Ectodermal cell (in vitro differentiated cells): Measurements from ENCODE around the gene RFPL2.
"Not testable (repeated sequence)": the region's sequence is repeated elsewhere in the genome, so short reads cannot be mapped to it uniquely, and the experiment has no call there.

Experiments
- H3K27ac ChIP-seq: 2 replicates; pipeline ENCODE4 v1.7.0; 2013; ENCODE audit warnings: mild to moderate bottlenecking, low read depth, low read length; ENCODE audit not compliant: insufficient read depth, poor library complexity, severe bottlenecking
- H3K27me3 ChIP-seq: 2 replicates; pipeline ENCODE4 v1.7.0; 2013; ENCODE audit warnings: mild to moderate bottlenecking, low read length; ENCODE audit not compliant: insufficient read depth, control insufficient read depth, poor library complexity, severe bottlenecking
- H3K36me3 ChIP-seq: one replicate; pipeline ENCODE4 v1.7.0; 2013; ENCODE audit warnings: low read length; ENCODE audit not compliant: control insufficient read depth, insufficient read depth
- H3K4me1 ChIP-seq: one replicate; pipeline ENCODE4 v1.7.0; 2013; ENCODE audit warnings: low read length; ENCODE audit not compliant: control insufficient read depth, insufficient read depth
- H3K4me3 ChIP-seq: 2 replicates; pipeline ENCODE4 v1.7.0; 2013; ENCODE audit warnings: low read depth, low read length, control low read depth; ENCODE audit not compliant: insufficient read depth
- H3K9me3 ChIP-seq: 2 replicates; pipeline ENCODE4 v1.7.0; 2013; ENCODE audit warnings: mild to moderate bottlenecking, low read length, moderate library complexity; ENCODE audit not compliant: control insufficient read depth
- WGBS, 2 experiments: methylation state at CpG; one replicate each; pipeline ENCODE4 v1.1.7; 2013; ENCODE audit warnings: missing lambda C conversion rate in 2 of 2; 5-methylcytosine and 5-hydroxymethylcytosine counted together

The RFPL2 gene

GRCh38 chr22:32165681-32166080 is 39.2 kb downstream of the RFPL2 start:
- Histone ChIP-seq H3K9me3 (no peaks in the 10 kb centered on the region), H3K27ac (no peak overlapping the region), H3K36me3 (no peaks in the 10 kb centered on the region), H3K4me1 (no peaks in the 10 kb centered on the region), H3K4me3 (no peak overlapping the region), H3K27me3 (no peaks in the 10 kb centered on the region)
- WGBS, 2 experiments = 85 to 90% methylated on average over 6 of the region's 6 CpGs

DNA sequence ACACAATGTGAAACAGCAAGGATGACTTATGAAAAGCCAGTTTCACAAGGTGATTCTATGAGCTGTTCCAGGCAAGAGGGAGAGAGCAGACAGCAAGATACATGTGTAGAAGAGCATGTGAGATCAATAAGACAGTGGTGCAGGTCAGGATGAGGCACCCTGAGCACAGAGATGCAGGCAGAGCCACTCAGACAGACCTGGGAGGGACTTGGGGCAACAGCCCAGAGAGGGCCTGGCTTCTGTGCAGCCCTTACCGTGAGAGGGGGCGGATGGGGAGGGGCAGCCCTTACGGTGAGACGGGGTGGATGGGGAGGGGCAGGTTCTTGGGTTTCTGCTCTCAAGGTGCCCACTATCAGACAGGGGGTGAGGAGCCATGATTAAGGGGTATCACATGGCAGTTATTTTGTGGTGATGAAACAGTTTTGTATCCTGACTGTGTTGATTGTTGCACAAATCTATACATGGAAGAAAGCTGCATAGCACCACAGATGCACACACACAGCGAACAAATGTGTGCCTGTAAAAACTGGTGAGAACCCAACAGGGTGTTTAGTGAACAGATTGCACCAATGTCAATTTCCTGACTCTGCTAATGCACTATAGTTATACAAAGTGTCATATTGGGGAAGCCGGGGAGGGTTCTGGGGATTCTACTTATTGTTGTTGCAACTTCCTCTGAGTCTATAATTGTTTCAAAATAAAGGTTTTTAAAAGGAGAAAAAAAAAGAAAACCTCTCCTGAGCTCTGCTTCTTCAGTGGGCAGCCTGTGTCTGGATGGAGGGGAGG is 40.6 kb downstream of the RFPL2 start:
- Histone ChIP-seq H3K27me3 (no peaks in the 10 kb centered on the region), H3K27ac (no peak overlapping the region), H3K9me3 (no peaks in the 10 kb centered on the region), H3K36me3 (no peaks in the 10 kb centered on the region), H3K4me3 (no peak overlapping the region), H3K4me1 (no peaks in the 10 kb centered on the region)
- 65 to 72% methylated on average over 6 of the region's 6 CpGs for WGBS, 2 experiments

- H3K36me3 ChIP-seq, H3K4me1 ChIP-seq, H3K4me3 ChIP-seq, H3K9me3 ChIP-seq, H3K27me3 ChIP-seq, H3K27ac ChIP-seq: not testable (repeated sequence)
- 86 to 94% methylated on average over 5 of the region's 5 CpGs for WGBS, 2 experiments
Measured at GRCh38 chr22:32160411-32160810, 44.5 kb downstream of the RFPL2 start.

DNA sequence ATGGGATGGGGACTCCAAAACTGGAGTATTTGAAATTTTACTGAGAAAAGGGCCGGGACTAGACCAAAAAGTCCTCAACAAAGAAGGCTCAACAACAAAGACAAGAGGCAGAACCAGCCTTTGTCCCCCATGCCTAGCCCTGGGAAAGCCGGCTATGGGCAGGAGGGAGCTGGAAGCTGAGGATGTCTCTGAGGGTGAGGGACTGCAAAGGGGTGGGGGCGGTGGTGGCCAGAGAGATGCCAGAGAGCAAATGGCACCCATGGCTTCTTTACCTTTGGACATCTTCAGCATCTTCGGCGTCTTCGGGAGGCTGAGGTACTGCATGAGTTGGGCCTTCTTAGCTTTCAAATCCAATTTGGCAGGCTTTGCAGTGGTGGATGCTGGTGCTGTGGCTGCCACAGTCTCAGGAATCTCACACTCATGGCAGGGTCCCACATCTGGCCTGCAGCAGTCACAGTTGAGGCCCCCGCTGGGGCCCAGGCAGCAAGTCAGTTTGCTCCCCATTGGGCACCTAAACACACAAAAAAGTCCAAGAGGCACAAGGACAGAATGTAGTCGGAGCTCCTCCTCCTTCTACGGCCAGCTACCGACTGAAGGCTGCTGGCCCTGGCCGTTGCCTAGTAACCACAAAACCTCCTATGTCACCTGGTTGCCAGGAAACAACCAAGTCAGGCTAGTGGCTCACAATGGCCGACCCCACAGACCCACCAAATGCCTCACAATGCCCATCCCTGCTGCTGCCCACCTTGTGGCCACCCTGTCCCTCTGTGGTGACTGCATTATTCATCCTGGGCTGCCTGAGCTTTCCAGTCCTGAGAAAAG is 46.0 kb downstream of the RFPL2 start, which contains the start of gene C22orf42:
Gene C22orf42 (minus strand): TSS at position 592 of the 822 bp plus-strand sequence. CDS start 88 bp downstream, at position 504.
- Histone ChIP-seq H3K27me3 (no peaks in the 10 kb centered on the region), H3K9me3 (no peaks in the 10 kb centered on the region), H3K36me3 (no peaks in the 10 kb centered on the region), H3K27ac (no peak within 1 kb of the TSS), H3K4me1 (peaks cover 5% of the 10 kb centered on the region), H3K4me3 (no peak within 1 kb of the TSS)
- WGBS, 2 experiments = 79 to 82% methylated on average over 12 of the region's 12 CpGs

DNA sequence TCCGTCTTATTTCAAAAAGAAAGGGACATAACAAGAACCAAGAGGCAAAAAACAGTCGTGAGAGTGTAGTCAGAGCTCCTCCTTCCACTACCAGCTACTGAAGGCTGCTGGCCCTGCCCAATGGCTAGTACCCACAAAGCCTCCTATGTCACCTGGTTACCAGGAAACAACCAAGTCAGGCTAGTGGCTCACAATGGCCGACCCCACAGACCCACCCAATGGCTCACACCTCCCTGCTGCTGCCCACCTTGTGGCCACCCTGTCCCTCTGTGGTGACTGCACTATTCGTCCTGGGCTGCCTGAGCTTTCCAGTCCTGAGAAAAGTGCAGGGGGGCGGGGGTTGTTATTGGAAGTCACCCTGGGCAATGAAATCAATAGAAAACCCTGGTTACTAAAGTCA is 47.2 kb downstream of the RFPL2 start:
- H3K4me3 ChIP-seq, H3K36me3 ChIP-seq, H3K9me3 ChIP-seq, H3K4me1 ChIP-seq, H3K27me3 ChIP-seq, H3K27ac ChIP-seq: not testable (repeated sequence)
- 91 to 96% methylated on average over 2 to 3 of the region's 5 CpGs for WGBS, 2 experiments

DNA sequence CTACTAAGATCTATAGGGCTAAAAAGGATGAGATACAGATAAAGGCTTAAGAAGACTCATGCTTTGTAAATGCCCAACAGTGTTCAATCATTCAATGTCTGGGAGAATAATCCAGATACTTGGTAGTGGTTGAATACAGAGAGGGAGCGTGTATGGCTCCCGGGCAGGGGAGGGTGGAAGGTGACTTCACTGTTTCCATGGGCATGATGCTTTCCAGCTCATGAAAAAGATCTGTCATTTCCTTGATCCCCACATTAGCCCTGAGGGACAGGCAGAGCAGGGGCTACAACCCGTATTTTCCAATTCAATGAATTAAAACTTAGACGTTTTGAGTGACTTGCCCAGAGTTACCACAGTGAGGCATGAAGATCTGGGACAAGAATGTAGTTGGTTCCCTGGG is 50.1 kb downstream of the RFPL2 start:
- not testable (repeated sequence) for H3K4me1 ChIP-seq, H3K9me3 ChIP-seq, H3K36me3 ChIP-seq, H3K27ac ChIP-seq, H3K27me3 ChIP-seq, H3K4me3 ChIP-seq
- 85 to 89% methylated on average over 4 of the region's 4 CpGs for WGBS, 2 experiments

- H3K27me3 ChIP-seq, H3K36me3 ChIP-seq, H3K27ac ChIP-seq, H3K4me1 ChIP-seq, H3K4me3 ChIP-seq, H3K9me3 ChIP-seq: not testable (repeated sequence)
- 84 to 85% methylated on average over 6 of the region's 6 CpGs for WGBS, 2 experiments
Measured at GRCh38 chr22:32151641-32152040, 53.2 kb downstream of the RFPL2 start.

- H3K36me3 ChIP-seq, H3K27me3 ChIP-seq, H3K4me1 ChIP-seq, H3K9me3 ChIP-seq, H3K4me3 ChIP-seq, H3K27ac ChIP-seq: not testable (repeated sequence)
- WGBS, 2 experiments = 88% methylated on average over 6 to 7 of the region's 7 CpGs
Measured at GRCh38 chr22:32150647-32151046, 54.2 kb downstream of the RFPL2 start.

DNA sequence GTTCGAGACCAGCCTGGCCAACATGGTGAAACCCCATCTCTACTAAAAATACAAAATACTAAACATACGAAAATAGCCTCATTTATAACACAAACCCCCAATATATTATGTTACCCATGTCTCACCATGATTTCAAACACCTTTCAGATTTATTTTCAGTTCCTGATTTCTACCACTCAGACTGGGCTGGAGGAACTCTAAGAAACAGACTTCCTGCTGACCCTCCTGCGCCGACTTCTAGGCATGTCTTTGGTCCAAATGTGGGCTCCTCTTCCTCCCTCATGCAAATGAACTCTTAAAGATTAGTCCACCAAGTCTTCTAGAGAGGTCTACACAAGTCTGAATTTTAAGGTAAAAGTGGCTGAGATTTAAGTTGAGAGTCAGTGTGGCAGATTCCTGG is 56.5 kb downstream of the RFPL2 start:
- not testable (repeated sequence) for H3K4me3 ChIP-seq, H3K36me3 ChIP-seq, H3K27ac ChIP-seq, H3K4me1 ChIP-seq, H3K27me3 ChIP-seq, H3K9me3 ChIP-seq
- 95 to 97% methylated on average over 4 of the region's 4 CpGs for WGBS, 2 experiments

GRCh38 chr22:32147128-32147527 is 57.7 kb downstream of the RFPL2 start:
- not testable (repeated sequence) for H3K27me3 ChIP-seq
- WGBS, 2 experiments = 81 to 83% methylated on average over 8 of the region's 8 CpGs

More at GRCh38 chr22:32147128-32147527, 57.7 kb downstream of the RFPL2 start:
- not testable (repeated sequence) for H3K36me3 ChIP-seq, H3K9me3 ChIP-seq, H3K4me3 ChIP-seq, H3K4me1 ChIP-seq, H3K27ac ChIP-seq
